ENCODE data around the gene TAF1B.

The TAF1B gene

DNA sequence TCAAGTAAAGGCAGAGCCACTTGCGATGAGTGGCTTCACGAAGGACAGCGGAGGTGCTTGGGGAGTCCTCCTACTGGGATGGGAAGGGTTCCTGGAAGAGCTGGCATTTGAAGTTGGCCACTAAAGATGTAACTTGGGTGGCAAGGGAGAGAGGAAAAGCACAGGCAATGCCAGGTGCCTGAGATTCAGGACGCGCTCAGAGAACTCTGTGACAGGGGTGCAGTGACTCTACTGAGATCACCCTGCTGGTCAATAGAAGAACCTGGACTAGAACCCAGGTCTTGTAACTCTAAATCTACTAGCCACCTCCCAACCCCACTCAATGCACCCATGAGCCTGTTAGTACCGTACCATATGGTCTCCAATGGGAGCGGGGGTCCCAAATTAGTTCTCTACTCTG, 102.8 kb downstream of the TAF1B start:
- no peak for DNase-seq

DNA sequence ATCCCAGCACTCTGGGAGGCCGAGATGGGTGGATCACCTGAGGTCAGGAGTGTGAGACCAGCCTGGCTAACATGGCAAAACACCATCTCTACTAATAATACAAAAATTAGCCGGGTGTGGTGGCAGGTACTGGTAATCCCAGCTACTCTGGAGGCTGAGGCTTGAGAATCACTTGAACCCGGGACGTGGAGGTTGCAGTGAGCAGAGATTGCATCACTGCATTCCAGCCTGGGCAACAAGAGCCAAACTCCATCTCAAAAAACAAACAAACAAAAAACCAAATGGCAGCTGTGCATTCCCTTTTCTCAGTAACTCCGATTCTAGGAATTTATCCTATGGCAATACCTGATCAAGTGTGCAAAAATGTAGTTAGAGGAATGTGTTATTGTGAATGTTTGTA, 103.5 kb downstream of the TAF1B start:
- DNase-seq, result no peak

GRCh38 chr2:9948721-9949120, 105.4 kb downstream of the TAF1B start:
- no peak for DNase-seq

DNA sequence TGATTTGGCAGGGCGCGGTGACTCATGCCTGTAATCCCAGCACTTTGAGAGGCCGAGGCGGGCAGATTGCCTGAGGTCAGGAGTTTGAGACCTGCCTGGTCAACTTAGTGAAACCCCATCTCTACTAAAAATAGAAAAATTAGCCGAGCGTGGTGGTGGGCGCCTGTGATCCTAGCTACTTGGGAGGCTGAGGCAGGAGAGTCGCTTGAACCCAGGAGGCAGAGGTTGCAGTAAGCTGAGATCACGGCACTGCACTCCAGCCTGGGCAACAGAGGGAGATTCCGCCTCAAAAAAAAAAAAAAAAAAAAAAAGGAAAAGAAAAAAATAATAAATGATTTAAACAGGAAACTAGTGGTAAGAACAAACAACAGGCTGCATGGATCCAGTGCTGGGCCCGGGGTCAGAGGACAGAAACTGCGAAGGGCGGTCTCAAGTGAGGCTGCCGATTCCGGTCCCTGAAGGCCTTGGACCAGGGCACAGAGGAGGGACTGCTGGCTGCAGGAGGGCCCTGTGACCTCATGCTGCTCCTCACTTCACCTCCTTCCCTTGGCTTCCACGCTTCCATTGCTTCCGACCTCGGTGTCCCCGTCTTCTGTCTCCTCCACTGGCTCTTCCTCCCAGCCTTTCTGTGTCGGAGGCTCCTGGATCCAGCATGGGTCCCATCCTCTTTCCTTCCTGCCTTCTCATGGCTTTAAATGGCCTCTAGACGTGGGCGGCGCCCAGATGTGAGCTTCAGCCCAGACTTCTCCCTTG, 106.1 kb downstream of the TAF1B start:
- no peak for DNase-seq

DNA sequence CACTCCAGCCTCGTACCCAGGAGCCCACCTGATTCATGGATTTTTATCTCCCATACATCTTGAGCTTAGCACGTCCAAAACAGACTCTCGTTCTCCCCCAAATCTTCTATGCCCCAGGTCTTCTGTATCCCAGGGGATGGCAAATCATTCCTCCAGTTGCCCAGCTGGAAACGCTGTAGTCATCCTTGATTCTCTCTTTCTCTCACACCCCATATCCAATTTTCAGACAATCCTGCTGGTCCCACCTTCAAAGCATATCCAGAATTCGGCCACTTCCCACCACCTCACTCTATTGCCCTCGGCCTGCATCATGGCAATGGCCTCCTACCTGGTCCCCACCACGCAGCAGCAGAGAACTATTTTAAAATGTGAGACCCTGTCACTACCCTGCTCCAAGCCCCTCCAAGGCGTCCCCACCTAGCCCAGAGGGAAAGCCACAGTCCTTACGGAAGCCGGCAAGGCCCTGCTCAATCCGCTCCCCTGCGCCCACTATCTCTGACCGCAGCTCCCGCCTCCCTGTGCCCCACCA, 106.8 kb downstream of the TAF1B start:
- DNase-seq, result no peak

GRCh38 chr2:9950521-9951271, 107.4 kb downstream of the TAF1B start:
- DNase-seq, result peak; percentile 76

GRCh38 chr2:9951272-9951521, 107.9 kb downstream of the TAF1B start:
- peak; percentile 98 for DNase-seq

GRCh38 chr2:9951522-9952285, 108.4 kb downstream of the TAF1B start, which contains the start of gene GRHL1:
TSS of gene GRHL1 (plus strand) at chr2:9951693. CDS start at chr2:9951834, 141 bp downstream.
- DNase-seq, result no peak

- no peak for DNase-seq
These were observed 109.0 kb downstream of the TAF1B start for GRCh38 chr2:9952286-9952737.

DNA sequence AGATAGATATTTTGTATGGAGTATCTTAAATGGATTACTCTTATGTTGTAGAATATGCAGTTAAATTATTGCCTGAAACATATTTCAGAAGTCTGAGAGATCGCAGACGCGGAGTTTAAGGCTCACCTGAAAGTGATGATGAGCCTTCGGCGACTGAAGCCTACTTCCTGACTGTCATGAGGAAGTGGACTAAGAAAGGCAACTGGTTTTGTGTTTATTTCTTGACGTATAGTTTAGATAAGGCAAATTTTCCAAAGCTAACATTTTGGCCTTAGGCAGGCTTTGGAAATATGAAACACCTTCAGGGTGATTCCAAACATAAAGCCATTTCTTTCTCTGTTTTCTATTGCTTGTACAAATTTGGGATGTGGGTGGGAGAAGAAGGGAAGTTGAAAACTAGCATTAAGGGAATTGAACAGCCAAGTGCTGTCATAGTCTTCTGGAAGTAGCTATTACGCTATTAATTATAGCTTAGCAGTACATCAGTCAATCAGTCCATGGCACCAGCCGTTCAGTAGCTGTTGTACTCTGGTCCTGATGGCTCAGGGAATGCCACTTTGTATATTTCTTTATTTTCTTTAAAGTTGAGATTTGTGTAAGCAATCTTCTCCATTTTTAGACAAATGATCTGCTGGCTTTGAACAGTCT, 109.7 kb downstream of the TAF1B start:
- no peak for DNase-seq

- DNase-seq, result no peak
These were observed 110.9 kb downstream of the TAF1B start for GRCh38 chr2:9954136-9954535.

DNA sequence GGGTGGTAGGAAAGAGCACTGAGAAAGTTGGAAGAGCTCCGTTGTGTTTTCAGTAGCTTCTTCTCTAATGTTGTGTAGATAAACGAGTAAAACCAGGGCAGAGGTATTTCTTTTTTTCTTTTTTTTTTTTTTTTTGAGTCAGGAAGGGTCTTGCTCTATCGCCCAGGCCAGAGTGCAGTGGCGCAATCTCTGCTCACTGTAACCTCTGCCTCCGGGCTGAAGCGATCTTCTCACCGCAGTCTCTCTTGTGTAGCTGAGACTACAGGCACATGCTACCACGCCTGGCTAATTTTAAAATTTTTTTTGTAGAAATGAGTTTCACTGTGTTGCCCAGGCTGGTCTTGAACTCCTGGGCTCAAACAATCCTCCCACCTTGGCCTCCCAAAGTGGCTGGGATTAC, 114.8 kb downstream of the TAF1B start:
- DNase-seq, result no peak

- DNase-seq, result no peak
These were observed 116.0 kb downstream of the TAF1B start for GRCh38 chr2:9959262-9959661.

DNA sequence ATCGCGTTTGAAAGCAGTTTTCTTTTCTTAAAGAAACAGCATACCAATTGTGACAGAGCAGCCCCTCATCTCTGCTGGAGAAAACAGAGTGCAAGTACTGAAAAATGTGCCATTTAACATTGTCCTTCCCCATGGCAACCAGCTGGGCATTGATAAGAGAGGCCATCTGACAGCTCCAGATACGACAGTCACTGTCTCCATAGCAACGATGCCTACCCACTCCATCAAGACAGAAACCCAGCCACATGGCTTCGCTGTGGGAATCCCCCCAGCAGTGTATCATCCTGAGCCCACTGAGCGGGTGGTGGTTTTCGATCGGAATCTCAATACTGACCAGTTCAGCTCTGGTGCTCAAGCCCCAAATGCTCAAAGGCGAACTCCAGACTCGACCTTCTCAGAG, 117.7 kb downstream of the TAF1B start:
- DNase-seq, result no peak

DNA sequence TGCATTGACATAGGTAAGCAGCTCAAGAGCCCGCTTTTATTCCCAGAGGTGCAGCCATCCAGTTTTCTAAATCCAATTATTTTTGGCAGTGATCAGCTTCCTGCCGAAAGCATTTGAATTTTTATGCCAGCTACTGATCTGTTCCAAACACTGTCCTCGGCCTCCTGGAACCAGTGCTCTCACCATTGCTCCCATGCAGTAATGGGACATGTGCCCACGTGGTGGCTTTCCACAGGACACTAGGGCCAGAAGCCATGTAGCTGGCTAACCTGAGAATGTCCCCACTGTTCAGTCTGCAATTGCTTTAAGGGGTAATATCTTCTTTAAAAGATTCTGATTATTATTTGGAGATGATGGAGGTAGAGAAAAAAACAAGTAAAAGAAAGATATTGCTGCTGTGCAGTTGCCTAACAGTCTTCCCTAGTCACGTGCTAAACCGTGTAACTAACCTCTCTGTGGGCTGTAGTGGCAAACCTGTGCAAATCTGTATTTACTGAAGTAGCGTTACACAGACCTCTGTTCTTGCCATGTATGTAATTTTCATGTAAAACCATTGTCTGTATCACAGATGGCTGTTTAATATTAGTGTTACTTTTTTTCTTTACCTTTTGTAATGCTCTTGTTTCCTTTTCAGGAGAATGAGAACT, 121.2 kb downstream of the TAF1B start:
- no peak for DNase-seq

DNA sequence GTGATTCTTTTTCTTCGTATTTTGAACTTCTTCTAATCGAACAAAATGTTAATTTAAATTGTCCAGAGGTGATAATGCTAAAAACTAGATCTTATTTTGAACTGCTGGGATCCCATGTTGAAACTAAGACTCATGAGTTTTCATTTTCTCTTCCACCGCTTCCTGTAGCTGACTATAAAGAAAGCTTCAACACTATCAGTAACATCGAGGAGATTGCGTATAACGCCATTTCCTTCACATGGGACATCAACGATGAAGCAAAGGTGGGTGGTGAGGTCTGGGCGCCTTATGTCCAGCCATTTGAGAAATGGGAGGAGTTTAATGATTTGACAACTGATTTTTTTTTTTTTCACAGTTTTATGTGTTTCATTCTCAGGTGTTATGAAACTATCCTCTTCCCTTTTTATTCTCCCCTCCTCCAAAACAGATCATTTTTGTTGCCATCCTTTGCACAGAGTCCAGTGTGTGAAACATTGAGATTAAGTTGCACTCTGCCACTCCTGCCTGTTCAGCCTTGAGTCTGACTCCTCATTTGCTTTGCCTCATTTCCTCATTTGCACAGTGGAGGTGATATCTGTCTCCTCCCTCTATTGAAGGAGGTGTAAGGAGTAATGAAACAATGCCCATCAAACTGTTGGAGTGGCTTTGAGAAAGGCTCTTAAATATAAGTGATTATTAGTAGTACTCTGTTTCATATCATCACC, 122.0 kb downstream of the TAF1B start:
- DNase-seq, result no peak

GRCh38 chr2:9966491-9967022, 123.3 kb downstream of the TAF1B start:
- DNase-seq, result no peak

DNA sequence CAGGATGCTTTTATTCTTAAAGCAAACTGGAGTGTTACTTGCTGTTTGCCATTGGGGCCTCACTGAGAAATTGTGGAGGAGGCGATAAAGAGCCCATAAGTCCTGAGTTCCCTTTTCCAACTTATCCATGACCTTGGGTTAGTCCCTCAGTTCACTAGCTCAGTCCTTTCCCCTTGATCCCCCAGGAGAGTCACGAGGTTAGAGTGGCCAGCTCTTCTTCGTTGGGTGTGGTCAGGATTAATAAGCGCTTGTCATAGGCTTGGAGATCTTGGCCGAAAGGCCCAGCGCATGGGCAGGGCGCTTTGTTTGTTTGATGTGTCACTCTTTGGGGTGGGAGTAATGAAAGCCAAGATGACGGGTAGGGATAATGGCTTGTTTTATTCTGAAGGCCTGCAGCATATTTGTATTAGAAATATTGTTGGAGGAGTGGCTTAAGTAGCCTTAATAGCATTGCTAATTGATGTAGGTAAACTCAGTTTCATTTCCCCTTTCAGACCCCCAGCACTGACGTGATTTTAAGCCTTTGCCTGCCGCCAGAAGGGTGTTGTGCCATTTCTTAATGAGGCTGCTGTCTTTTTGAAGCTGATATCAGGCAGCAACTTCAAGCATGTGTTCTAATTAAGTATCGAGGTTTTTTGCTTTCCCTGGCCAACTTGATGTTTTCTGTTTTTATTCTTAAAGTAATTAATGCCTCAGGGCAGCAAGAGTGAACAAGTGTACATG, 123.9 kb downstream of the TAF1B start:
- no peak for DNase-seq

- DNase-seq, result no peak
These were observed 125.6 kb downstream of the TAF1B start for GRCh38 chr2:9968553-9969497.
